SH-SY5Y (cell line): ENCODE results near the gene CIAO1.

Experiments
- GATA2 ChIP-seq: IDR thresholded peaks from 2 replicates; pipeline ENCODE4 v1.6.1; 2011; ENCODE audit warnings: mild to moderate bottlenecking, low read depth, low read length
- GATA3 ChIP-seq: IDR thresholded peaks from 2 replicates; pipeline ENCODE4 v1.6.1; 2011; ENCODE audit warnings: low read depth, mild to moderate bottlenecking, low read length, moderate library complexity

Gene CIAO1

GRCh38 chr2:96260387-96261260, 5.4 kb upstream of the CIAO1 start:
- TF ChIP-seq GATA2: no peak
- TF ChIP-seq GATA3: no peak

- no peak for TF ChIP-seq GATA3
- TF ChIP-seq GATA2: no peak
Observed at GRCh38 chr2:96261328-96262003, 4.6 kb upstream of the CIAO1 start.

GRCh38 chr2:96262306-96262705, 3.7 kb upstream of the CIAO1 start:
- TF ChIP-seq GATA2 (no peak), GATA3 (no peak)

- TF ChIP-seq GATA3: no peak
- no peak for TF ChIP-seq GATA2
Observed at GRCh38 chr2:96264086-96264485, 1.9 kb upstream of the CIAO1 start.

GRCh38 chr2:96264656-96265348, 1.2 kb upstream of the CIAO1 start:
- no peak for TF ChIP-seq GATA3
- no peak for TF ChIP-seq GATA2

GRCh38 chr2:96265349-96265839, 631 bp upstream of the CIAO1 start:
- TF ChIP-seq GATA2 (no peak), GATA3 (no peak)

GRCh38 chr2:96267159-96267971, 1.3 kb downstream of the CIAO1 start:
- no peak for TF ChIP-seq GATA2
- no peak for TF ChIP-seq GATA3

- TF ChIP-seq GATA2 (no peak), GATA3 (no peak)
Observed at GRCh38 chr2:96271995-96272394, 6.0 kb downstream of the CIAO1 start.

- TF ChIP-seq GATA3 (no peak), GATA2 (no peak)
Observed at GRCh38 chr2:96273763-96274162, 7.7 kb downstream of the CIAO1 start.

GRCh38 chr2:96274355-96275056, 8.5 kb downstream of the CIAO1 start:
- TF ChIP-seq GATA2 (no peak), GATA3 (no peak)

GRCh38 chr2:96276787-96277499, 10.9 kb downstream of the CIAO1 start:
- TF ChIP-seq GATA3: no peak
- no peak for TF ChIP-seq GATA2

- TF ChIP-seq GATA3 (no peak), GATA2 (no peak)
Observed at GRCh38 chr2:96287273-96287856, 21.3 kb downstream of the CIAO1 start.

- no peak for TF ChIP-seq GATA2
- TF ChIP-seq GATA3: no peak
Observed at GRCh38 chr2:96291751-96292150, 25.7 kb downstream of the CIAO1 start.
